NCI-H1092 treated with DMSO at 0.1 percent for 48 hours (cell line): ENCODE data around the gene WDR1.
A peak's percentile ranks its signal among the peaks of the same experiment; 100 is the strongest.

Experiments used
- DNase-seq: peaks from one replicate; lab custom pipeline; 2025; lab: John Stamatoyannopoulos, UW

The WDR1 gene

GRCh38 chr4:10116569-10117358, at the start of gene WDR1:
TSS of gene WDR1 (minus strand) at chr4:10116799. CDS start at chr4:10116666, 133 bp downstream.
- peak; percentile 90 for DNase-seq

DNA sequence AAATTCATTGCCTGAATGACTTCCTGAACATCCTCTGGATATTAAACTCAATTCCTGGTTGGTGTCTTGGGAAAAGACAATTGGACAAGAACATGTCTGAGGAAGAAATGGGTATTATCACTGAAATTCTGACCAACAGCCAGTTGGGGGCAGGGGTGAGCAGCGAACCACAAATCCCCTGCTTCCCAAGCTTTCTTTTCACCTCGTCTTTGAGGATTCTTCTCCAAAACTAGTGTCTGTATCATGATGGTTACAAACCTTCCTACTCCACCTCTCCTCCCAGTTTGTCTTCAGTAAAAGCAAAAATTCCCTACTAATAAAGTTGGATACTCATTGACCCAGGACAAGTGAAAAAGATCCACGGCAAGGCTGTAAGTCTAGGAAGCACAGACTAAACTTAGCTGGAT, 48.3 kb upstream of the WDR1 start:
- DNase-seq: no peak

GRCh38 chr4:10163296-10163695, 46.7 kb upstream of the WDR1 start:
- no peak for DNase-seq

DNA sequence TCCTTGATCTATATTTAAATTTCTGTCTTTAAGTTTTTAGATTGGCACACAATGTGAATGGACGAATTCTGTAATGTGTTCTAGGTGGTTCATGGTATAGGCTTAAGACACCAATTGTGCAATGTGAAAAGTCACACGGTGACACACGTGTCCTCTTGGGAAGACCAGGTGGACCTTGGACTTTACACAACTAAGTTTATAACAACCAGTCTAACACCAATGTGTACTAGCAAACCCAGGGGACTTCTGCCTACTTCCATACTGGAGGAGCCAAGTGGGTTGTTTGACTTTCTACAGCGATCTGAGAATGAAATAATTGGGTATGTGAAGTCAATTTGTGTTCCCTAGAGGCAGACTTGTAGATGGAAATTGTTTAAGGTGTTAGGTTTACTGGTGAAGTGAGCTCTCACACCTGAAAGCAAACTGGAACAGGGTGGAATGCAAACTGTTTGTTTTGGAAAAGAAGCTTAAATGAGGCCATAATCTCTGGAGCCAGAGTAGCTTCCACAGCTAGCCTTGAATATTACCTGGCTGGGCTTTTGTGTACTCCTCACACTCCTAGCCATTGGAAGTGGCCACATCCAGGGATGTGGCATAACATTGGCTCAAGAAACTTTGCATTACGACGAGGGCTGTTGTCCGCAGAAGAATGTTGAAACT, 45.9 kb upstream of the WDR1 start:
- no peak for DNase-seq

GRCh38 chr4:10161840-10162239, 45.2 kb upstream of the WDR1 start:
- no peak for DNase-seq

- DNase-seq: no peak
Measured at GRCh38 chr4:10161146-10161545, 44.5 kb upstream of the WDR1 start.

GRCh38 chr4:10160281-10160856, 43.8 kb upstream of the WDR1 start:
- no peak for DNase-seq

GRCh38 chr4:10159671-10160070, 43.1 kb upstream of the WDR1 start:
- DNase-seq: no peak

DNA sequence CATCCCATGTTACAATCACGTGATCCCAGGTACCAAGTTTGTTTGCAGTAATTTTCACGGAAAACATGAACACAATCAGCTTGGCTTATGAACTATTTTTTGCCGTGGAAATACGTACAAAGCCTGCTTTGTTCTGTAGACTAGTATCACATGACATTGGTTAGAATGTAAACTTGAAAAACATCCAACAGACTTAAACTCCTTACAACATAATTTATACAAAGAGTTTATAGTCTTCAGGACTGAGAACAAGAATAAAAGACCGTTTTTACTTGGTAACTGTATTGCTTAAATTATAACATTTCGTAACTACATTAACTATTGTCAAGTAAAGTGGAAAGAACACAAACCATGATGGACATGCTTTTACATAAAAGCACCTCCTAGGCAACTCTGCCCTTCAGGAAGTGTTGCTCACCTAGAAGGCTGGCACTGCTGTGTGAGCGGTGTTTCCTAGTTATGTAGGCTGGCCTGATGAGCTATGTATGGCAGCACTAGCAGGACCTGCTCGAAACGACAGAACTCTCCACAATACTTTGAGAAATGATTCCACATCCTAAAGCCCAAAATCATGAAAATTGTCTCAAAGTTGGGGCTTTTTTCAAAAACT, 41.8 kb upstream of the WDR1 start:
- DNase-seq: no peak

- DNase-seq: peak; percentile 45
Measured at GRCh38 chr4:10157478-10158332, 41.1 kb upstream of the WDR1 start.

- no peak for DNase-seq
Measured at GRCh38 chr4:10154241-10154640, 37.6 kb upstream of the WDR1 start.

- DNase-seq: no peak
Measured at GRCh38 chr4:10153161-10153560, 36.6 kb upstream of the WDR1 start.

GRCh38 chr4:10151182-10151581, 34.6 kb upstream of the WDR1 start:
- DNase-seq: no peak

GRCh38 chr4:10144966-10145365, 28.4 kb upstream of the WDR1 start:
- no peak for DNase-seq

DNA sequence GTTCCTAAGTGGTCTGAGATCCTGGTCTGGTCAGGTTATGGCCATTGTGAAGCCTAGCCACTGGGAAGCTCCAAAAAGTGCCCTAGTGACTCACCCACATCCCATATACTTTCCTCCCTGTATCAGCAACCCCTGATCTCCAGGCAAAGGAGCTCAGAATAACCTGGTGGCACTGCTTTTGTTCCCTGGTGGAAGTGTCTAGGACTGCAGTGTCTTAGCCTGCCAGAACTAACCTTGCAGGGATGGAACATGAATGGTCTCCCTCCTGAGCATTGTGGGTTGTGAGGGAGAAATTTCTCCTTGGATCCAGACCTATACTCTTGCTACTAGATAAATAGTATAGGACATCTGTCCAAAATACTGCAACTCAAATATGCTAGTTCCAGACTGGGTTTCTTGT, 27.9 kb upstream of the WDR1 start:
- DNase-seq: no peak

DNA sequence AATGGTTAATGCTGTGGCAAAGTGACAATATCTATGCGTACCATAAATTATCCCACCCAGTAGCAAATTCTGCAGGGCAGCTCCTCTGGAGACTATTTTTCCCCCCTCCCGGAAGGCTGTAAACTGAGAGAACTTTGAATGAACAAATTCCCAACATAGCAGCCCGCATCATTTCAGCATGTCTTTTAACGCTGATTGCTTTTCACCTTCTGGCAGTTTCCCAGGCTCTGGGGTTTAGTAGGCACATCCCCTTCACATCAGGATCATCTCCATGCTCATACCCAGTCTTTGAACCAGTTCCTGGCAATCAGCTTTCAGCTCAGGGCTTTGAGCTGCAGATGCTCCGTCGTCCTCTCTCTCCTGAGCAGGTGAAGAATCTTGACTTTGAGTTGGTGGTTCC, 26.6 kb upstream of the WDR1 start:
- DNase-seq: no peak

DNA sequence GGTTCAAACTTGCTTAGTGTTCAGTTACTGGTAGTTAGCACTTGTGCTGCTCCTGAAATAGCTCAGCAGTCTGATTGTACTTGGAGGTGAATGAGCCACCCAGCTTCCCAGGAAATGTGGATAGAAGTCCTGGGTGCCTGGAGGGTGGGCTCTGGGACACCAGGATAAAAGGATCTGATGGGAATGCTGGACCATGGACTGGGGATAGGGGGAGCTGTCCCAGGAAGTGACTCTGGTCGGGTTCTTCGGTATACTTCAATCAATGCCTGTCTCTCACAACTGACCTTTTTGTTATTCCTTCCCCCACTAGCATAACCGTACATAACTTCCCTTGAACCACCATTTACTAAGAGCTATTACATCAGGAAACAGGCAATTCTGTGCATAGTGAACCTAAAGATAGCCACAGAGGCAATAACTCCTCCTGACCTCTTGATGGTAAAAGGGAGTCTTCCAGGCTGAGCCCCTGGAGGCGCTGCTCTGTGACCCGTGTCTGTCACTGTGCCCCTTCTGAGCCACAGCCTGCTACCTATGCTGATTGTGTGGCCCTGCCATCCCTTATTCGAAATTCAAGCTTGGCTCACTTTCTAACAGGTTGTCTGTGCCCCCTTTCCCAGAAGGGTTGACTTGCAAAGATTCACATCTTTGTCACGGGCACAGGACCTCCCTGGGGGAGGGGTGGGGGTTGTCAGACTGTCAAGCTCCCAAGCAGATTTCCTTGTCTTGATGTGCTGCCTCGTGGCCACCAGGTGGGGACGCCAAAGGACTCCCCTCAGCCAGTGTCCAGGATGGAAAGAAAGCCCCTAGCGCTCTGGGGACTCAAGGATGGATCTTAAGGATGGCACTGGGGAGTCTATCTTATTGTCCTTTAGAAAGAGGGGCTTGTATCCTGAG, 24.5 kb upstream of the WDR1 start:
- DNase-seq: no peak

DNA sequence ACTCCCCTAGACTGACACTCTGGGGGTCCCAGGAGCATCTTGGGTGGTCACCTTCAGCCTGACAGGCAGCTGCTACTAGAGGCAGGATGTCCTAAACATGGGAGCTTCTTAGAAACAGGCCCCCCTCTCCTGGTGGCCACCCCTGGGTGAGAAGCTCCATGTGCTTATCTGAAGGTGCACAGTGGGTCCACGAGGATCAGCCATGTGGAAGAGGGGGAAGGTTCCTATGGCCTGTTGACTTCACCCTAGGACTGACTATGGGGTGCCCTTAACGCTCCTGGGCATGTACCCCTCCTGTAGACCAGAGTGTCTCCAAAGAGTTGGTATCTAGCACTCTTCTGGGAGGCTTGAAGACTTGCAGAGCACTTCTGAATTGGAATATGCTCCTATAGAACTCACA, 22.9 kb upstream of the WDR1 start:
- DNase-seq: no peak

DNA sequence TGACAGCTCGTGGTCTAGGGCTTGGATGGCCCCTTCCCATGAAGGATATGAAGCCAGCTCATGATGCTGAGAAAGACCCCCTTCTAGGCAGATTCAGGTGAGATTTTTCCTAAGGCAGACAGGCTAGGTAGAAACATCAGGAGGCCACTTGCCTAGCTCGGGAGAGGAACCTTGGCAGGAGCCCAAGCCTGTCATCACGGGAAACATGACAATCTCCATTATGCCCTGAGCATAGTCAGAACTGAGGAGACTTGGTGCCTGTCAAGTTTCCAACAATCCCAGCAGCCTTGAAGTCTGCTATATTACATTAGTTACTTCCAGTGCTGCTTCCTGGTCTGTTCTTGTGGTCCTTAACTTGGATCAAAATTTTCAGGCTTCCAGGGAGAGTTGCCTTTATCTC, 18.7 kb upstream of the WDR1 start:
- no peak for DNase-seq

- DNase-seq: no peak
Measured at GRCh38 chr4:10134141-10134540, 17.5 kb upstream of the WDR1 start.

DNA sequence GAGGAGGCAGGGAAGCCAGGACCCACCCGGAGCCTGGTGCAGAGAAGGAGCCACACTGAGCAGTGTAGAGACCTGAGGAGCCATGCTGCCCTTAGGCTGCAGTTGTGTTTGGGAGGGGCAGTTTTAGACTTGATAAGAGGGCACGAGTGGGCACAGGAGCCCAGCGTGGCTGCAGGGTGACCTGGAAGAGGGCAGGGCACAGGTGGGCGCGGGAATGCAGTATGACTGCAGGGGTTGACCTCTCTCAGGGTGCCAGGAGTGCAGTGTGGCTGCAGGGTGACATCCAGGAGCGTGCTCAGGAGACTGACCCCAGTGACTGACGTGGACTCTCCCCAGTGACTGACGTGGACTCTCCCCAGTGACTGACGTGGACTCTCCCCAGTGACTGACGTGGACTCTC, 14.6 kb upstream of the WDR1 start:
- DNase-seq: no peak
